HG03432 (cell line): ENCODE data around the gene KCTD19.

Source experiments
- ATAC-seq: cut with Tn5 transposase; IDR thresholded peaks from one replicate; pipeline ENCODE4 v1.9.1; 2021; ENCODE audit warnings: mild to moderate bottlenecking, moderate library complexity; ENCODE audit not compliant: unreplicated experiment

KCTD19 gene

GRCh38 chr16:67326115-67326471, 448 bp downstream of the KCTD19 start:
- ATAC-seq: no peak

- no peak for ATAC-seq
Observed at GRCh38 chr16:67317853-67318252, 8.7 kb downstream of the KCTD19 start.

- no peak for ATAC-seq
Observed at GRCh38 chr16:67312719-67313118, 13.8 kb downstream of the KCTD19 start.

GRCh38 chr16:67311607-67312488, 14.7 kb downstream of the KCTD19 start:
- peak; percentile 87 for ATAC-seq

GRCh38 chr16:67310561-67310960, 16.0 kb downstream of the KCTD19 start:
- ATAC-seq: no peak

- no peak for ATAC-seq
Observed at GRCh38 chr16:67305216-67306071, 21.1 kb downstream of the KCTD19 start.

- no peak for ATAC-seq
Observed at GRCh38 chr16:67304020-67304419, 22.5 kb downstream of the KCTD19 start.

- ATAC-seq: no peak
Observed at GRCh38 chr16:67302970-67303369, 23.6 kb downstream of the KCTD19 start.

GRCh38 chr16:67302076-67302475, 24.5 kb downstream of the KCTD19 start:
- no peak for ATAC-seq

GRCh38 chr16:67301080-67301782, 25.3 kb downstream of the KCTD19 start:
- ATAC-seq: no peak

- no peak for ATAC-seq
Observed at GRCh38 chr16:67299269-67299668, 27.3 kb downstream of the KCTD19 start.

- ATAC-seq: no peak
Observed at GRCh38 chr16:67298277-67298676, 28.3 kb downstream of the KCTD19 start.

GRCh38 chr16:67296420-67296819, 30.1 kb downstream of the KCTD19 start:
- ATAC-seq: no peak

- ATAC-seq: no peak
Observed at GRCh38 chr16:67294938-67295361, 31.6 kb downstream of the KCTD19 start.

GRCh38 chr16:67294171-67294757, 32.3 kb downstream of the KCTD19 start:
- no peak for ATAC-seq

- ATAC-seq: no peak
Observed at GRCh38 chr16:67291461-67291860, 35.1 kb downstream of the KCTD19 start.

GRCh38 chr16:67287960-67288359, 38.6 kb downstream of the KCTD19 start:
- ATAC-seq: no peak

- ATAC-seq: no peak
Observed at GRCh38 chr16:67286441-67287235, 39.9 kb downstream of the KCTD19 start.

GRCh38 chr16:67284699-67285646, 41.6 kb downstream of the KCTD19 start:
- ATAC-seq: no peak
